Measurements from ENCODE around the gene OR2H1. TPM values are rescaled to one million over a fixed set of nuclear protein-coding genes. Genes with fewer than 3 reads are reported as not detected.
"Not testable (repeated sequence)": the region's sequence is repeated elsewhere in the genome, so short reads cannot be mapped to it uniquely, and the experiment has no call there.

Gene OR2H1
- not detected in 2 replicates for total RNA-seq (2014; rRNA removed; shearing (Covaris generic))

- no peak within 1 kb of the TSS for H3K4me3 ChIP-seq
- no peaks in the 10 kb centered on the region for H3K4me1 ChIP-seq
- no peak for DNase-seq
- no peaks in the 10 kb centered on the region for H3K36me3 ChIP-seq
- no peaks in the 10 kb centered on the region; the same call in 1 of the 2 replicates for H3K27me3 ChIP-seq
- H3K9me3 ChIP-seq (replicated peaks) = no peaks in the 10 kb centered on the region
- no peak within 1 kb of the TSS for H3K27ac ChIP-seq
Observed at GRCh38 chr6:29456971-29457370, at the start of gene OR2H1, which contains the start of gene OR11A1. TSS of gene OR2H1 (plus strand) at chr6:29457155. CDS start at chr6:29461770, 4,615 bp downstream. TSS of gene OR11A1 (minus strand) at chr6:29457071. CDS start at chr6:29427641, 29,430 bp downstream.

GRCh38 chr6:29414588-29414987 is 42.4 kb upstream of the OR2H1 start, which contains the start of gene OR12D1:
TSS of gene OR12D1 (plus strand) at chr6:29414928.
- no peaks in the 10 kb centered on the region for H3K27me3 ChIP-seq
- H3K36me3 ChIP-seq = no peaks in the 10 kb centered on the region
- H3K27ac ChIP-seq = no peak within 1 kb of the TSS
- H3K9me3 ChIP-seq (replicated peaks) = no peaks in the 10 kb centered on the region
- no peak within 1 kb of the TSS for H3K4me3 ChIP-seq
- no peak for DNase-seq
- no peaks in the 10 kb centered on the region for H3K4me1 ChIP-seq

GRCh38 chr6:29419516-29419915 is 37.4 kb upstream of the OR2H1 start:
- Histone ChIP-seq H3K4me3 (no peak overlapping the region), H3K36me3 (no peaks in the 10 kb centered on the region), H3K27me3 (no peaks in the 10 kb centered on the region), H3K9me3 (replicated peaks) (no peaks in the 10 kb centered on the region), H3K27ac (no peak overlapping the region), H3K4me1 (no peaks in the 10 kb centered on the region)
- no peak for DNase-seq

- no peak overlapping the region for H3K27ac ChIP-seq
- no peak for DNase-seq
Observed at GRCh38 chr6:29424168-29424567, 32.8 kb upstream of the OR2H1 start.

GRCh38 chr6:29424575-29424974 is 32.4 kb upstream of the OR2H1 start:
- Histone ChIP-seq H3K4me1 (no peaks in the 10 kb centered on the region), H3K9me3 (replicated peaks) (no peaks in the 10 kb centered on the region), H3K27ac (no peak overlapping the region), H3K27me3 (no peaks in the 10 kb centered on the region), H3K36me3 (no peaks in the 10 kb centered on the region), H3K4me3 (no peak overlapping the region)
- peak in 1 of 2 experiments; percentile 1 for DNase-seq

More at GRCh38 chr6:29424168-29424567, 32.8 kb upstream of the OR2H1 start:
- no peaks in the 10 kb centered on the region for H3K4me1 ChIP-seq
- no peaks in the 10 kb centered on the region for H3K9me3 ChIP-seq (replicated peaks)
- H3K27me3 ChIP-seq = no peaks in the 10 kb centered on the region
- H3K4me3 ChIP-seq = no peak overlapping the region
- no peaks in the 10 kb centered on the region for H3K36me3 ChIP-seq

GRCh38 chr6:29425075-29425474 is 31.9 kb upstream of the OR2H1 start:
- Histone ChIP-seq H3K27ac (no peak overlapping the region), H3K4me3 (no peak overlapping the region), H3K27me3 (no peaks in the 10 kb centered on the region), H3K36me3 (no peaks in the 10 kb centered on the region), H3K9me3 (replicated peaks) (no peaks in the 10 kb centered on the region), H3K4me1 (no peaks in the 10 kb centered on the region)
- no peak for DNase-seq

- Histone ChIP-seq H3K9me3 (replicated peaks) (no peaks in the 10 kb centered on the region), H3K4me1 (no peaks in the 10 kb centered on the region), H3K36me3 (no peaks in the 10 kb centered on the region), H3K27me3 (no peaks in the 10 kb centered on the region), H3K27ac (no peak overlapping the region), H3K4me3 (no peak overlapping the region)
- DNase-seq = peak in 1 of 2 experiments; percentile 1
Observed at GRCh38 chr6:29426654-29427053, 30.3 kb upstream of the OR2H1 start.

- not testable (repeated sequence) for H3K9me3 ChIP-seq (replicated peaks); H3K36me3 ChIP-seq; H3K27me3 ChIP-seq; H3K27ac ChIP-seq; H3K4me3 ChIP-seq; H3K4me1 ChIP-seq; DNase-seq
Observed at GRCh38 chr6:29436730-29437129, 20.2 kb upstream of the OR2H1 start.

- DNase-seq = no peak
Observed at GRCh38 chr6:29439006-29439405, 17.9 kb upstream of the OR2H1 start, which contains the start of gene OR10C1. TSS of gene OR10C1 (plus strand) at chr6:29439306. CDS start at chr6:29440016, 710 bp downstream.

GRCh38 chr6:29442719-29443118 is 14.2 kb upstream of the OR2H1 start:
- no peaks in the 10 kb centered on the region for H3K36me3 ChIP-seq
- no peaks in the 10 kb centered on the region for H3K4me1 ChIP-seq
- H3K27ac ChIP-seq = no peak overlapping the region
- no peak for DNase-seq
- no peak overlapping the region for H3K4me3 ChIP-seq
- H3K27me3 ChIP-seq = no peaks in the 10 kb centered on the region
- no peaks in the 10 kb centered on the region for H3K9me3 ChIP-seq (replicated peaks)

More at GRCh38 chr6:29439006-29439405, 17.9 kb upstream of the OR2H1 start, which contains the start of gene OR10C1:
- Histone ChIP-seq H3K27ac (no peak within 1 kb of the TSS), H3K27me3 (no peaks in the 10 kb centered on the region), H3K36me3 (no peaks in the 10 kb centered on the region), H3K4me3 (no peak within 1 kb of the TSS), H3K4me1 (no peaks in the 10 kb centered on the region), H3K9me3 (replicated peaks) (no peaks in the 10 kb centered on the region)

GRCh38 chr6:29444031-29444430 is 12.9 kb upstream of the OR2H1 start:
- not testable (repeated sequence) for H3K36me3 ChIP-seq; DNase-seq; H3K9me3 ChIP-seq (replicated peaks); H3K27me3 ChIP-seq; H3K4me3 ChIP-seq; H3K4me1 ChIP-seq; H3K27ac ChIP-seq

GRCh38 chr6:29447670-29448069 is 9.3 kb upstream of the OR2H1 start:
- DNase-seq = no peak
- Histone ChIP-seq H3K9me3 (replicated peaks) (no peaks in the 10 kb centered on the region), H3K4me3 (no peak overlapping the region), H3K27me3 (no peaks in the 10 kb centered on the region), H3K36me3 (no peaks in the 10 kb centered on the region), H3K4me1 (no peaks in the 10 kb centered on the region), H3K27ac (no peak overlapping the region)

- Histone ChIP-seq H3K9me3 (replicated peaks) (no peaks in the 10 kb centered on the region), H3K4me1 (no peaks in the 10 kb centered on the region), H3K27me3 (no peaks in the 10 kb centered on the region), H3K36me3 (no peaks in the 10 kb centered on the region), H3K4me3 (no peak overlapping the region), H3K27ac (no peak overlapping the region)
- DNase-seq = no peak
Observed at GRCh38 chr6:29451471-29452193, 5.3 kb upstream of the OR2H1 start.

- Histone ChIP-seq H3K36me3 (no peaks in the 10 kb centered on the region), H3K9me3 (replicated peaks) (no peaks in the 10 kb centered on the region), H3K27me3 (no peaks in the 10 kb centered on the region; the same call in 1 of the 2 replicates), H3K4me3 (no peak overlapping the region), H3K27ac (no peak overlapping the region), H3K4me1 (no peaks in the 10 kb centered on the region)
- no peak for DNase-seq
Observed at GRCh38 chr6:29461021-29461814, 4.3 kb downstream of the OR2H1 start.

- no peaks in the 10 kb centered on the region for H3K36me3 ChIP-seq
- H3K27ac ChIP-seq = no peak overlapping the region
- no peaks in the 10 kb centered on the region for H3K4me1 ChIP-seq
- H3K4me3 ChIP-seq = no peak overlapping the region
- no peak for DNase-seq
- H3K9me3 ChIP-seq (replicated peaks) = no peaks in the 10 kb centered on the region
- H3K27me3 ChIP-seq = no peaks in the 10 kb centered on the region; the same call in 1 of the 2 replicates
Observed at GRCh38 chr6:29462022-29462421, 5.1 kb downstream of the OR2H1 start.
